ENCODE data around the gene FBXO48. TPM values are rescaled to one million over a fixed set of nuclear protein-coding genes. Genes with fewer than 3 reads are reported as not detected.

The FBXO48 gene
- total and polyA plus RNA-seq, 10 of the 15 experiments (the other 5 are each of a cell fraction or from before 2014, with no cell fraction given): 0.56 to 2.3 (median 1.2) TPM

- TF ChIP-seq ZBTB4 (CRISPR knock-in tag; IDR thresholded peaks at IDR 0.05): no peak
- TF ChIP-seq CBFB (IDR thresholded peaks at IDR 0.05; ENCODE audit: low read depth): no peak
- no peak for TF ChIP-seq CUX1 (IDR thresholded peaks at IDR 0.05; ENCODE audit: insufficient replicate concordance, low read depth, low read length)
- TF ChIP-seq, protein P1, sequence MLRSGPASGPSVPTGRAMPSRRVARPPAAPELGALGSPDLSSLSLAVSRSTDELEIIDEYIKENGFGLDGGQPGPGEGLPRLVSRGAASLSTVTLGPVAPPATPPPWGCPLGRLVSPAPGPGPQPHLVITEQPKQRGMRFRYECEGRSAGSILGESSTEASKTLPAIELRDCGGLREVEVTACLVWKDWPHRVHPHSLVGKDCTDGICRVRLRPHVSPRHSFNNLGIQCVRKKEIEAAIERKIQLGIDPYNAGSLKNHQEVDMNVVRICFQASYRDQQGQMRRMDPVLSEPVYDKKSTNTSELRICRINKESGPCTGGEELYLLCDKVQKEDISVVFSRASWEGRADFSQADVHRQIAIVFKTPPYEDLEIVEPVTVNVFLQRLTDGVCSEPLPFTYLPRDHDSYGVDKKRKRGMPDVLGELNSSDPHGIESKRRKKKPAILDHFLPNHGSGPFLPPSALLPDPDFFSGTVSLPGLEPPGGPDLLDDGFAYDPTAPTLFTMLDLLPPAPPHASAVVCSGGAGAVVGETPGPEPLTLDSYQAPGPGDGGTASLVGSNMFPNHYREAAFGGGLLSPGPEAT (IDR thresholded peaks at IDR 0.05; ENCODE audit: low read depth): no peak
Measured at GRCh38 chr2:68458981-68459380, 8.1 kb downstream of the FBXO48 start (continued).
